Measurements from ENCODE around the gene NEK6.

The NEK6 gene

DNA sequence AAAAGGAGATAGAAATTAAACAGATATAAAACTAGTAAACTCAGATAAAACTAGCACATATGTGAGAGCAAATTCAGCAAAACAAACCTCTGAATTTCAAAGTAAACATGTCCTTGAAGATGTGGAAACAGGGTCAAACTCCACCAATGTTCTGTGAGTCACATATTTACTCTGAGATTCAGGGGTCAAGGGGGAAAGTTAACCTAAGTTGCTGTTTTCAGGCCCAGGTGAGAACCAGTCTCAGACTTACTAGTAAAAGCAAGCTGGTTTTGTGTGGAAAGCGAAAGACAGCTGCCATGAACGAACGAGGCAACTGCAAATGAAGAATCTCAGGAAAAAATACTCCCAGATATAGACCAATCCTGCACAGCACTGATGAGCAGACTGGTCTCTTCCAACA, 128.5 kb downstream of the NEK6 start:
- no peak for DNase-seq

DNA sequence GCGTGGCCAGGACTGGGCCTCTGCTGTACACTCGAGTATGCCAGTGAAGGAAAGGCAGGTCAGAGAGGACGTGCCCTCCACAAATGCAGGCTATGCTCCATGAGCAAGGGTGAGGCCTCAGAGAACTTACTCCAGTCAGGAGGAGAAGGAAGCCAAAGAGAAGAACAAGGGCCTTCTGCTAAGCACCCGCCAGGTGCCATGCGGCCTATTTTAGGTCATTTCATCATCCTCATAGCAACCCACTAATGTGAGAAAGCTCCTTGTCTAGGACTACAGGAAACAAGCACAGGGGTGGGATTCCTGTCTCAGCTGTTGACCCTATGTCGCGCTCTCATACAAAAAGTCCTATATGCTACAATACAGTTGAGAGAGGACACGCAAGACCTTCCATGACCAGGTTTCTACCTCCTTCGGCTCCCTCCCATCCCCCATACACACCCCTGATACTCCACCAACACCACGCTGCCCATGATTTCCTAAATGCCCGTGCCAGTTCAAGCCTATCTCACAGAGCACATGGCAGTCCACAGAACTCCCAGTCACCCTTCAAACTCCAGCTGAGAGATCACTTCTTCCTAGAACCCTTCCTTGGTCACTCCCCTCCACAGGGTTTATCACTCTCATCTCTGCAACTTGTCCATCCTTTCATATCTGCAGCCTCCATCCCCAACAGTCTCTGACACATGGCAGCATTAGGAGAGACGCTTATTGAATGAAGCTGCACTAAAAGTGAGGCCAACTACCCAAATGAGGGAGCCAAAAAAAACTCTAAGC, 130.7 kb downstream of the NEK6 start:
- DNase-seq = no peak

DNA sequence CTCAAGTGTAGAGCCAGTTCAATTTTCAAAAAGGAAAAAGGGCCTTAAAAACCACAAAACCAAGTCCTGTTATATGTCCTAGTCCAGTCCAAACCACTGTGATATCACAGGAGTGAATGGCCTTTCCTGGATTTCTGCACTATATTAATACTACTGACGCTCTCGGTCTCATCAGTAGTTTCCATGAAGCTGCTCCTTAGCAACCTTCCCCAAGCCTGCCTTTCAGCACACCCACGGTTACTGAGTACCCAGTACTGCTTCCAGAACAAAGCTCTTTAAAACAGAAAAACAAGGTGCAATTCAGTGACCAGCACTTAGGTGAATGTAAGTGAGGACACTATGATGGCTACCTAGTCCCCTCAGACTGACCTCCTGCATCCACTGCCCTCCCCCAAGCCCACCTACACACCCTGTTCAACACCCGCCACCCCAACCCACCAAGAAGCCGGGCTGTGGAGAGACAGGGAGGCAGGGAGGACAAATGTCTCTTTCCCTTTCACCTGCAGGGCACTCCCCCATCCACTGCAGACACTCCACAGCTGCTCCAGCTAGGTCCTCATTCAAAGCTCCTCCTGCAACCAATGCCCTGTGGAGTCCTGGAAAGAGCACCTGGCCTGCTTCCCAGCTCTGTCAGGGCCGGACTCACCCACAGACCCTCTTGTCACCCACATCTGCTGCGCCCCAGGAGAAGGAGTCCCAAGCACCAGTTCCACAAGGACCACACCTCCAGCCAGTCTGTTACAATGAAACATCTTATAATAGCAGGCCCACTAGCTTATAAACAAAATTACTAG, 131.6 kb downstream of the NEK6 start:
- DNase-seq = no peak

DNA sequence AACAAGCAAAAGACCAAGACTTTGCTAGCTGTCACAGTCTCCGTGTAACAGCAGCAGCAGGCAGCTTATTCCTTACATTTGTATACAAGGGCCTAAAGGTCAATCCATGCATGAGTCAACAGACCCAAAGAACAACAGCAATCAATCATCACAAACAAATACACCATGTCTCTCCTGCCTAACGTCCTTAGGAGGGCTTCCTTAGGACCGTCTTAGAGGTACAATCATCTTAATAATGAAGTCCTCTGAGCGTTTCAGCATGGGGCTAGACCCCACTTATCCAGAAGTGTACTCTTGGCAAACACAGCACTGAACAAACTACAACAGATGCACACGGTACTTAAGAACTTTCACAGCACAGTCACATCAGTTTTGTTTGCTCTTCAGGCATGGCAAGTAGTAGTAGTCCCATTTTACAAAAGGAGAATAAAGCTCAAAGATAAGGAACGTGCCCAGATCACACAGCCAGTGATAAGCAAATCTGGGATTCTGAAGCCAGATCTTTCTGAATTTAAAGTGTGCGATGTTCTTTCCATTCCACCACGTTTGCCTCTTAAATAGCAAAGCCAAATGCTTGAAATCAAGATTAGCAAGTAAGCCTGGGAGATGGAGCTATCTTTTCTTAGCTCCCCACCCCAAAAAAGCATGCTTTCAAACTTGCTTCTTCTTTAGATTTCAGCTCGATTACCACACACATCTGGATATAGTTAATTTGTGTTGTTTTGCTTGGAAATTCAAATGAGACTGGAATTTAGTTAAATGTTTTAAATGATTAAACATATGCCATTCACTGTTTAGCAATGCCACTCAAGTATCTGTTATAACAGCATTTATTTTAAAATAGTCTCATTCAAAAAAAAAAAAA, 133.3 kb downstream of the NEK6 start:
- no peak for DNase-seq

DNA sequence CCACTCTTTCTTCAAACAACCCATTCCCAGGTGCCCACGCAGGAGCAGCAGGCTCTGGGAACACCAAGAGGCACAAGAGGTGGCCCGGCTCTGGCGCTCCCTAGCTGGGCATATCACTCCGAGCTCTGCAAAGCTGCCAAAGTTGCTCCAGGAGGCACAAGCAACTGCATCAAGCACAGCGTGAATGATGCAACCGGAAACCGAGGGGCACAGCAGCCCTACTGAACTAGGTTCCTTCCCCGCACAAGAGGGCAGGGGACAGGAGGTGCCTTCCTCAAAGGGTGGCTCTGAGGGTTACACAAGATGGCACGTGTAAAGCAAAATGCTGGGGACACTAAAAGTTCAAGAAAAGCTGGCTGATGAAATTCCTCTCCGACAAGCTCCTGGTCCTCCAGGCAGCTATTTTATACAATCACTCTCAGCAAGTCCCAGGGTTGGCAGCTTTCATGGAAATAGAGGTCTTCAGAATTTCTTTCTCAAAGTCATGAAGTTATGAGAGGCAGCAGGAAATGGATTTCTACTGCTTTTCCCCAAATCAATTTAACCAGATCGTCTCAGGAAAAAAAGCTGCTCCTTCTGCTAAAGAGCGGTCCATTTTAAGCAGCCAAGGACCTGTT, 134.6 kb downstream of the NEK6 start:
- no peak for DNase-seq

DNA sequence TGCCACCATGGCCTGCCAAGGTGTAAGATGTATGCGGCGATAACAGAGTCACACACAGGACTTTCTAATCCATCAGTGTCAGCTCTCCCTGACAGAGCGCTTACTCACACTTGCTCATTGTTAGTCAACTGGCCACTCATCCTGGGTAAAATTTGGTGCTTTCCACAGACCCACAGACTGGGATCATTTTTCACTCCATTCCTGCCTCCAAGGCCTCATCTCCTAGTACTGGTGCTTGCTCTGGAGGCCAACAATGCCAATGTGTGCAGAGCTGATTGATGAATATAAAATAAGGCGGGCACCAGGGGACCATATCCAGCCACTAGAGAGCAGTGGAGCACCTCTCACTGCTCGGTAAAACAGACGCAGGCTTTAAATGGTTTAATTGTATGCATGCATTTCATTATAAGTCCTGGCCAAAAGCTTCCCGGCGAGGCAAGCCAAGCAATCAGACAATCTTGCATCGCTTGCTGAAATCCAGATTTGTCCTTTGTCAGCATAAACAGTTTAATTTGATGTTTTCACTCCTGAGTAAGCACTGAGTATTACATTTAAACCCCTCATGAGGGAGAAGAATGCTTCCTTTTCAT, 135.2 kb downstream of the NEK6 start:
- no peak for DNase-seq

DNA sequence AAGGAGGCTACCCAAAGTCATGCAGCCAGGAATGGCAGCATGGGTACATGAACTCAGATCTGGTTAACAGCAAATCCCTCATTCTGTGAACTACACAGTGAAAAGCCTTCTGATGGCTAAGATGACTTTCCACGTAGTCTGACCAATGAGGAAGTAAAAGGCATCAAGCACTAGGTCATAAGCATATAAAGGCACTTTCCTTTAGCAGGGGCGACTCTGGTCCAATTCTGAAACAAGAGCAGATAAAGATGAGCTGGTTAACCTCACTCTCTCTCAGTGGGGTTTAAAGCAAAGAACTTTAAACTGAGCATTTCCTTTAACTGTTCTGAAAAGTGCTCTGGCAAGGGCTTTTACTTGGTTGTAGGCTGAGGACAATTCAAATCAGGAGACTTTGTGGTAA, 136.4 kb downstream of the NEK6 start:
- no peak for DNase-seq

DNA sequence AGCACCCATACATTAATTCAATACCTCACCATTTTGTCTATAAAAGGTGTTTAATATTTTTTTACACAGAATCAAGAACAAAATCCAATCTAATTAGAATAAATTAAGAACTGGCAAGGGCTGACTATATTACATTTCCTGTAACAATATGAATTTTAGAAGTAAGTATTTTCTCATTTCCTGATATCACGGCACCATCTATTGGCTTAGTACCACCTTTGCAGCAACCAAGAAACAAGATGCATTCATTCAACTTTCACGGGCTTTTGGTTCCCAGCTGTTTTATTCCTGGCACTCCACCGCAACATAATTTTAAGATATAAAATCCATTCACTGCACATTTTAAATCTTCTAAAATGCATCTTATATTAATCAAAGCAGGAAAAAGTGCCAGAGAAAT, 136.8 kb downstream of the NEK6 start:
- no peak for DNase-seq

DNA sequence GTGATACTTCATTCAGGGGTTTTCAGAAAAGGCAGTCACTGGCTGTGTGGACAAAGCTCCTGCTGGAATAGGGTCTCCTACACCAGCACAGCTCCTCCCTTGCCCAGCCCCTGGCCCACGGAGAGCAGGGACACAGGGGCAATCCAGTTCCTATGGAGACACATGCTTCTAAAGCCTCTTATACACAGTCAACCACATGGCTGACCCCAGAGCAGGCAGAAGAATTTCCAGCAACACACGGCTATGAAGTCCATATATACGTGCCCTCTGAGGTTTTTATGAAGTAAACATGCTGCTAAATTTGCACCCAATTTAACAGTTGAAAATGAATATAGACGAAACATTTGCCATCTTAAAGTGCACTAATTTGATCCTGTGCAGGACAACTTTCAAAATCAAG, 138.1 kb downstream of the NEK6 start:
- DNase-seq = no peak

DNA sequence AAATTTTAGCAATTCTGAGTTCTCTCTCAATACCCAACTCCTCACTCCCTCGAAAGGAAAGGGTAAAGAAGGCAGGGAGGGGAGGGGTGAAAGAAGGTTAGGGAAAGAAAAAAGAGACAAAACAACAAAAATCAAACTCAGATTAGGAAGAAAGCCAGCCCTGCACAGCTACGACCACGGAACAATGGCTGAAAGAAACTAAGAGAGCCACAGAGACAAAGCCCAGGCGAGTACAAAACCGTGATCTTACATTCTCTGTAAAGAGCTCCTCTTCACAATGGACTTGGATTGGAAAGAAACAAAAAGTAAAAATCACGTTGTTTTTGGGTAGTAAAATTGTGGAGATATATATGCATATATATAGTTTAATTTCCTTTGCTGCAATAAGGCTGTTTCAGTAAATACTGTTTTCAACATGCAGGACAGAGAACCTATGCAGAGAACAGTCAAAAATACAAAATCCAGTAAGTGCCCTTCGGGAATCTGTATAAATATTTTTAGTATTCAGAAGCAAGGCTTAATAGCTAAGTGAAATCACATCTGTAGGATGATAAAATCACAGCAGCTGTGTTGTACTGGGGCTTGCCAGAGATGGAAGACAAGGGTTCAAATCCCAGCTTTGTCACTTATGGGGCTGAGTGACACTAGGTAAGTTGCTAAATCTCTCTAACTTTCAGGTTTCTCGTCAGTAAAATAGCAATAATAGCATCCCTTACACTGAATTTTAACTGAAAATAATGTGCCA, 140.6 kb downstream of the NEK6 start:
- DNase-seq = no peak

DNA sequence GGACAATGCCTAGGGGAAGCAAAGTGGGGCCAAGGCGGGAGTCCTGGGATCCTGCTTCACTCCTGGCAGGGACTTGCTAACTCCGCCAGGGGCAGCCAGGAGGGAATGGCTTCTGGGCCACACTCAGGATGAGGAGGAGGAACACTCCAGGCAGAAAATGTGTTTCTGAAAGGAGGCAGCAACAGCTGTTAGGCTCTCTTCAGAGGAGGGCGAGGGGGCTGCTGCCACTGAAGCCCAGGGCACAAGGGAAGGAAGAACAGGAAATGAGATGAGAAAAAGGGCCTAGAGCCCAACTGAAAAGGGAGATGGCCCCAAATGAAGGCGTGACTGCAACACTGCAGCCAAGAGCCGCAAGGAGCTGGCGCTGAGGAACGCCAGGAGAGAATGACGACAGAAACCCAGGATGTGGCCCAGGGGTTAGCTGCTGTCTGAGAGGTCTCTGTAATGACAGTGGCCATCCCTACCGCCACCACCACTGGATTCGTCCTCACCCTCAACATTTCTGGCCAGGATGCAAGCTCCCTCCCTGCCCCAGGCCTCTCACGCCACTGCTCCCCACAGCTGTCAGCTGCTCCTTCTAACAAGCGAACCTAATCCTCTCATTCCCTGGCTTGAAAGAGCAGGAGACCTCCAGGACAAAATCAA, 141.7 kb downstream of the NEK6 start:
- DNase-seq = no peak

DNA sequence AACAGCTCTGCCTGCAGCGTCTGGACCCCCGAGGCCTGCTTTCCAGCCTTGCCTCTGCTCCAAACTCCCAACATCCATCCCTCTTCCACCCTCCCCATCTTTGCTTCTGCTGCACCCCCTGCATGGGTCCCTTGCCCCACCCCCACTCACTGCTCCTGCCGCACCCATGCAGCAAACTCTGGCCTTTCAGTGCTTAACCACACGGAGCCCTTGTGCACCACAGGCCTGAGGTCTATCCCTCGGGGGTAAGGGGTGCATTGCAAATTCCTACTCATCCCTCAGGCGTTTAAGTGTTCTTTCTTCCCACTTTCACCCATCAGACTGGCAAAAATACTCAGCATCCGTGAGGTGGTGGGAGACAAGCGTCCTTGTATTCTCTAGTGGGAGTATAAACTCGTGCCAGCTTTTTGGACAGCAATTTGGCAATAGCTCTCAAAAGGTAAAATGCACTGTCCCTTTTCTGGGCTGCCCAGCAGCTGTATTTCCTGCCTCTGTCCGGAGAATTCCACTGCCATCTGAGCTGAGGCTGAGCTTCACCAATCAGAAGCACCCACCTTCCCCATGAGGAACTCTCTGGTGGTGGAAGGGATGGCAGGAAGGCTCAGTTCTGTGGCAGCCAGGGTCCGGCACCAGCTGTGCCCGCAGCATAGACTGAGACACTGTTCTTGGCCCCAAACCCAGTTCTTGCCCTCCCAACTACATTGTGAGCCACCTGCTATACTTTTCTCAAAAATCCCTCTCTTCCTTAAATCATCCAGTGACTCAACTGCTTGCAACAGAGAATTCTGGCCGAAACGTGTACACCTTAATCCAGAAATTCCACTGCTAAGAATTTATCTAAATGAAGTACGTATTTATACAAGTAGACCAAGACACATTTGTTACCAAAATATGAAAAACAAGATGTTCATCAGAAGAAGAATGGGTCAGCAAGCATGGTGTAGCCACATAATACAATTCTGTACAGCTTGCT, 142.5 kb downstream of the NEK6 start:
- no peak for DNase-seq

Data from stimulated activated CD4-positive, alpha-beta T cell treated with anti-CD3 and anti-CD28 coated beads, Interleukin-2, amount 100 ng/mL, for 24 hours (primary cell).